Transverse colon (tissue), 4 donors: ENCODE measurements around the gene MPP1.

Source experiments
- POLR2A ChIP-seq: fragments of 450-650 bp; IDR thresholded peaks from one replicate; pipeline ENCODE4 v1.6.1; 2016; ENCODE audit warnings: antibody characterized with exemption, mild to moderate bottlenecking, moderate library complexity
- POLR2AphosphoS5 ChIP-seq, 3 donors: sonication (generic); formaldehyde crosslinking; IDR thresholded peaks; one replicate each; pipeline ENCODE4 v1.6.1; 2016; ENCODE audit warnings: antibody characterized with exemption in 3 of 3
- TF ChIP-seq, protein P1 (sequence below), 5 experiments: fragments of 200-600 bp in 3 of 5; fragments of 450-650 bp in 2 of 5; sonication (generic) in 3 of 5; IDR thresholded peaks; 1 replicate in 2 of 5; 2 replicates in 3 of 5; pipeline ENCODE4 v1.5.1; 2016 to 2017; ENCODE audit warnings: antibody characterized with exemption in 5 of 5, inconsistent platforms in 3 of 5, mild to moderate bottlenecking in 2 of 5, moderate library complexity in 1 of 5

DNA sequence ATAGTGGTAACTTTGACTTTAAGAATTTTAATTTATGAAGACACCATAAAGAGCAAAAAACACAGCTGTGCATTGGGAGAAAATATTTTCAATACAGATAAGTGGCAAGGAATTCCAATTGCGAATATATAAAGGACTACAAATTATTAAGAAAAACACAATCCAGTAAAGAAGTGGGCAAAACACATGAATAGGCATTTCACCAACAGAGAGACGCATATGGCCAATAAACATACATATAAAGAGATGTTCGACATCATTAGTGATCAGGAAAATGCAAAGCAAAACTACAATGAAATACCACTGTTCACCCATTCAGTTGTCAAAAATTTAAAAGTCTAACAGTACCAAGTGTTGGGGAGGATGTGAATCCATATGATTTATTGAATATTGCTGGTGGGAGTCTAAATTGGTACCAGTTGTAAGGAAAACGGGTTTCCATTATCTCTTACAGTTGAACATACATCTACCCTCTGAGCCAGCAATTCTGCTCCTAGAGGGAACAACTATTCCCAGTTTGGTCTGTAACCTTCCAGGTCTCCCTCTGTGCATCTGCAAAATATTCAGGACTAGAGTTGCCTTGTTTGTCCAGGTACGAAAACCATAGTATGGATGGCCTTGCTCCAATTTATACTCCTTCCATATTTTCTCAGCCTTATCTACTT, 1.7 kb upstream of the MPP1 start:
- TF ChIP-seq, protein P1, sequence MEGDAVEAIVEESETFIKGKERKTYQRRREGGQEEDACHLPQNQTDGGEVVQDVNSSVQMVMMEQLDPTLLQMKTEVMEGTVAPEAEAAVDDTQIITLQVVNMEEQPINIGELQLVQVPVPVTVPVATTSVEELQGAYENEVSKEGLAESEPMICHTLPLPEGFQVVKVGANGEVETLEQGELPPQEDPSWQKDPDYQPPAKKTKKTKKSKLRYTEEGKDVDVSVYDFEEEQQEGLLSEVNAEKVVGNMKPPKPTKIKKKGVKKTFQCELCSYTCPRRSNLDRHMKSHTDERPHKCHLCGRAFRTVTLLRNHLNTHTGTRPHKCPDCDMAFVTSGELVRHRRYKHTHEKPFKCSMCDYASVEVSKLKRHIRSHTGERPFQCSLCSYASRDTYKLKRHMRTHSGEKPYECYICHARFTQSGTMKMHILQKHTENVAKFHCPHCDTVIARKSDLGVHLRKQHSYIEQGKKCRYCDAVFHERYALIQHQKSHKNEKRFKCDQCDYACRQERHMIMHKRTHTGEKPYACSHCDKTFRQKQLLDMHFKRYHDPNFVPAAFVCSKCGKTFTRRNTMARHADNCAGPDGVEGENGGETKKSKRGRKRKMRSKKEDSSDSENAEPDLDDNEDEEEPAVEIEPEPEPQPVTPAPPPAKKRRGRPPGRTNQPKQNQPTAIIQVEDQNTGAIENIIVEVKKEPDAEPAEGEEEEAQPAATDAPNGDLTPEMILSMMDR (IDR thresholded peaks at IDR 0.05), result no peak
- no peak for TF ChIP-seq POLR2A
- no peak for TF ChIP-seq POLR2AphosphoS5 (IDR thresholded peaks at IDR 0.05)
